WTC11 (cell line): ENCODE results near the gene BTBD8. TPM values are rescaled to one million over a fixed set of nuclear protein-coding genes. Genes with fewer than 3 reads are reported as not detected.

Experiments
- ATAC-seq: fragments of 200-7000 bp; cut with Tn5 transposase; 2 replicates; pipeline ENCODE4 v1.10.0; 2021; ENCODE audit warnings: mild to moderate bottlenecking, moderate library complexity
- CTCF ChIA-PET: fragments of 300-600 bp; sonication (Branson Sonifier 250); formaldehyde crosslinking; loops from one replicate; lab custom pipeline; 2021; ENCODE audit warnings: antibody characterized with exemption; lab: Charles Lee
- POLR2A ChIA-PET: fragments of 350-600 bp; sonication (Branson Sonifier 250); formaldehyde crosslinking; loops from one replicate; lab custom pipeline; 2021; ENCODE audit warnings: antibody characterized with exemption; lab: Charles Lee
- DNase-seq: peaks from one replicate; pipeline ENCODE4 v3.0.0; 2021; ENCODE audit warnings: low spot score
- H3K27ac Mint-ChIP-seq: 2 replicates; pipeline ENCODE4 v1.8.0; 2021; ENCODE audit warnings: mixed read lengths
- H3K27me3 Mint-ChIP-seq: 2 replicates; pipeline ENCODE4 v1.8.0; 2021; ENCODE audit warnings: low read depth, mild to moderate bottlenecking, moderate library complexity, mixed read lengths
- H3K36me3 Mint-ChIP-seq: 2 replicates; pipeline ENCODE4 v1.8.0; 2021; ENCODE audit warnings: mixed read lengths
- H3K4me1 Mint-ChIP-seq: 2 replicates; pipeline ENCODE4 v1.8.0; 2022; ENCODE audit warnings: mixed read lengths
- H3K4me3 Mint-ChIP-seq: 2 replicates; pipeline ENCODE4 v1.8.0; 2021; ENCODE audit warnings: mild to moderate bottlenecking, moderate library complexity, mixed read lengths
- H3K9me3 Mint-ChIP-seq: 2 replicates; pipeline ENCODE4 v1.8.0; 2021; ENCODE audit warnings: mixed read lengths
- ARID4B ChIP-seq: sonication (generic); formaldehyde crosslinking; IDR thresholded peaks from 2 replicates; pipeline ENCODE4 v1.8.0; 2023; ENCODE audit warnings: missing genetic modification reagents, mild to moderate bottlenecking, borderline replicate concordance
- ATF1 ChIP-seq: sonication (generic); formaldehyde crosslinking; IDR thresholded peaks from 2 replicates; pipeline ENCODE4 v1.8.1; 2023; ENCODE audit warnings: mild to moderate bottlenecking, moderate library complexity, missing genetic modification reagents
- CREM ChIP-seq: sonication (generic); formaldehyde crosslinking; IDR thresholded peaks from 2 replicates; pipeline ENCODE4 v1.8.1; 2022; ENCODE audit warnings: mild to moderate bottlenecking, missing genetic modification reagents, moderate library complexity
- ELF4 ChIP-seq: sonication (generic); formaldehyde crosslinking; IDR thresholded peaks from 2 replicates; pipeline ENCODE4 v1.8.1; 2022; ENCODE audit warnings: low read depth, mild to moderate bottlenecking, moderate library complexity, missing genetic modification reagents
- FOXK1 ChIP-seq: sonication (generic); formaldehyde crosslinking; IDR thresholded peaks from 2 replicates; pipeline ENCODE4 v1.8.0; 2022; ENCODE audit warnings: mild to moderate bottlenecking, moderate library complexity, missing genetic modification reagents
- GRHL2 ChIP-seq: fragments of 250-450 bp; sonication (Bioruptor Pico); IDR thresholded peaks from 2 replicates; pipeline ENCODE4 v1.8.0; 2022; ENCODE audit warnings: mild to moderate bottlenecking, moderate library complexity; ENCODE audit not compliant: insufficient replicate concordance, severe bottlenecking
- GTF2I ChIP-seq: fragments of 250-450 bp; sonication (Bioruptor Pico); conservative IDR thresholded peaks from 2 replicates; pipeline ENCODE4 v1.4.0; 2021; ENCODE audit warnings: mild to moderate bottlenecking
- IRF1 ChIP-seq: sonication (generic); formaldehyde crosslinking; IDR thresholded peaks from 2 replicates; pipeline ENCODE4 v1.8.0; 2023; ENCODE audit warnings: missing genetic modification reagents
- JUN ChIP-seq: sonication (generic); formaldehyde crosslinking; IDR thresholded peaks from 2 replicates; pipeline ENCODE4 v1.8.0; 2023; ENCODE audit warnings: mild to moderate bottlenecking, missing genetic modification reagents
- KAT7 ChIP-seq: sonication (generic); formaldehyde crosslinking; IDR thresholded peaks from 2 replicates; pipeline ENCODE4 v1.8.1; 2023; ENCODE audit warnings: missing genetic modification reagents, mild to moderate bottlenecking, borderline replicate concordance
- NFYB ChIP-seq: sonication (generic); formaldehyde crosslinking; conservative IDR thresholded peaks from 2 replicates; pipeline ENCODE4 v1.8.0; 2022; ENCODE audit warnings: low read depth, missing genetic modification reagents
- NR1H2 ChIP-seq: sonication (generic); formaldehyde crosslinking; IDR thresholded peaks from 2 replicates; pipeline ENCODE4 v1.9.0; 2021; ENCODE audit warnings: mild to moderate bottlenecking, moderate library complexity, missing genetic modification reagents
- NR2C2 ChIP-seq: sonication (generic); formaldehyde crosslinking; IDR thresholded peaks from 2 replicates; pipeline ENCODE4 v1.8.0; 2022; ENCODE audit warnings: mild to moderate bottlenecking, missing genetic modification reagents
- SMAD4 ChIP-seq: sonication (generic); formaldehyde crosslinking; IDR thresholded peaks from 2 replicates; pipeline ENCODE4 v1.8.0; 2022; ENCODE audit warnings: mild to moderate bottlenecking, missing genetic modification reagents
- TEAD1 ChIP-seq: sonication (generic); formaldehyde crosslinking; IDR thresholded peaks from 2 replicates; pipeline ENCODE4 v1.8.0; 2022; ENCODE audit warnings: mild to moderate bottlenecking, missing genetic modification reagents
- TEAD4 ChIP-seq: sonication (generic); formaldehyde crosslinking; IDR thresholded peaks from 2 replicates; pipeline ENCODE4 v1.8.0; 2022; ENCODE audit warnings: mild to moderate bottlenecking, missing genetic modification reagents
- ZNF138 ChIP-seq: sonication (generic); formaldehyde crosslinking; conservative IDR thresholded peaks from 2 replicates; pipeline ENCODE4 v1.8.1; 2022; ENCODE audit warnings: mild to moderate bottlenecking, moderate library complexity, missing genetic modification reagents
- ZNF232 ChIP-seq: sonication (generic); formaldehyde crosslinking; IDR thresholded peaks from 2 replicates; pipeline ENCODE4 v1.8.0; 2022; ENCODE audit warnings: mild to moderate bottlenecking, missing genetic modification reagents
- ZNF532 ChIP-seq: fragments of 250-450 bp; sonication (Bioruptor Pico); IDR thresholded peaks from 2 replicates; pipeline ENCODE4 v1.9.0; 2021; ENCODE audit warnings: mild to moderate bottlenecking, borderline replicate concordance
- total RNA-seq: library from RNA; stranded (reverse); gene quantifications from 3 replicates; pipeline ENCODE4 v1.2.3, GENCODE V29; 2021
- TF ChIP-seq, protein P1 (sequence below): sonication (generic); formaldehyde crosslinking; conservative IDR thresholded peaks from 2 replicates; pipeline ENCODE4 v1.8.1; 2022; ENCODE audit warnings: mild to moderate bottlenecking, missing genetic modification reagents
- TF ChIP-seq, protein P2 (sequence below): sonication (generic); formaldehyde crosslinking; IDR thresholded peaks from 2 replicates; pipeline ENCODE4 v1.8.1; 2023; ENCODE audit warnings: mild to moderate bottlenecking, missing genetic modification reagents
- TF ChIP-seq, protein P3 (sequence below): fragments of 250-450 bp; sonication (Bioruptor Pico); IDR thresholded peaks from 2 replicates; pipeline ENCODE4 v2.1.2; 2022; ENCODE audit warnings: mild to moderate bottlenecking, moderate library complexity

Gene BTBD8
- total RNA-seq, 1 experiment from 2014 or later, result 3.7 TPM

- TF ChIP-seq ZNF532 (CRISPR knock-in tag) (no peak), SMAD4 (no peak), ARID4B (CRISPR knock-in tag) (no peak), ZNF138 (CRISPR knock-in tag) (no peak), GTF2I (CRISPR knock-in tag) (no peak), TEAD1 (CRISPR knock-in tag) (no peak), NR2C2 (CRISPR knock-in tag) (no peak), CREM (CRISPR knock-in tag) (no peak), ZNF232 (CRISPR knock-in tag) (no peak)
Observed at GRCh38 chr1:92030656-92031107, 49.5 kb upstream of the BTBD8 start (continued).

DNA sequence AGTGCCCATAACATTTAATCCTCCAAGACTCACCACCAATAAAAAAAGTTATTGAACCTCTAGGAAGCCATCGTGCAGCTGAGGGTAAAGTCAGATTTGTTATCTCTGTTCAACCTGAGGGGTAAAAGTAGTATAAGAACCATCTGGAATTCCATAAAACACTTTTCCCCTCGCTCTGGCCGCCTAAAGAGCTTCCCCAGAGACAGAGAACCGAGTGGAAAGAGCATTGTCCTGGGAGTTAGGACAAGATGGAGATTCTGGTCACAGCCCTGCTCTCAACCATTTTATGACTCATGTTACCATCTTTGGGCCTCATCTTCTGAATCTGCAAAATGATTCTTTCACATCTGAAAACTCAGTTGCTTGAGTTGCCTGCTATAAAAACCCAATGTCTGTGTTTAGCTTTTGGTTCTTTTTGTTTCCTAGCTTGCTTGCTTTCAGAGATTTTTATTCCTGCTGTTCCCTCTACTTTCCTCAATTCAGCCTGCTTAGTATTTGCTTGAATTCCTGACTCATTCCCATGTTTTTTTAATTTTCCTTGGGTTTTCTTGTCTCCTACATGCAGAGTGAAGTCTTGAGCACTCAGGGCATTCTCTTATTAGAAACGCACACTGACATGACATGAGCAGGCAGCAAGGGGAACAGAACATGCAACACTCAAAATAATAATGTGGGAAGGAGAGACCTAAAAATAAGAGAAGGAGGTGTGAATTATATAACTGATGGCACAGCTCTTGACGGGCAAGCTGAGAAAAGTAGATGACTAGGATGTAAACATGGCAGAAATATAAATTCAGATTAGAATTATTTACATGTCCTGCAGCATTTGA is 48.6 kb upstream of the BTBD8 start:
- ATAC-seq, result no peak
- no peak for DNase-seq
- CTCF ChIA-PET, result interaction anchor here (1.2 kb wide), 1 partner anchor 16 kb away, joined by 4 read pairs; no protein-coding TSS in a partner anchor
- TF ChIP-seq, protein P1, sequence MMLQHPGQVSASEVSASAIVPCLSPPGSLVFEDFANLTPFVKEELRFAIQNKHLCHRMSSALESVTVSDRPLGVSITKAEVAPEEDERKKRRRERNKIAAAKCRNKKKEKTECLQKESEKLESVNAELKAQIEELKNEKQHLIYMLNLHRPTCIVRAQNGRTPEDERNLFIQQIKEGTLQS, result no peak
- TF ChIP-seq FOXK1 (CRISPR knock-in tag) (no peak), IRF1 (CRISPR knock-in tag) (no peak), GRHL2 (CRISPR knock-in tag) (no peak), ATF1 (CRISPR knock-in tag) (no peak), NFYB (CRISPR knock-in tag) (no peak), KAT7 (CRISPR knock-in tag) (no peak), NR2C2 (CRISPR knock-in tag) (no peak), NR1H2 (CRISPR knock-in tag) (no peak), TEAD4 (CRISPR knock-in tag) (no peak), ELF4 (no peak), JUN (CRISPR knock-in tag) (no peak)
- TF ChIP-seq, protein P2, sequence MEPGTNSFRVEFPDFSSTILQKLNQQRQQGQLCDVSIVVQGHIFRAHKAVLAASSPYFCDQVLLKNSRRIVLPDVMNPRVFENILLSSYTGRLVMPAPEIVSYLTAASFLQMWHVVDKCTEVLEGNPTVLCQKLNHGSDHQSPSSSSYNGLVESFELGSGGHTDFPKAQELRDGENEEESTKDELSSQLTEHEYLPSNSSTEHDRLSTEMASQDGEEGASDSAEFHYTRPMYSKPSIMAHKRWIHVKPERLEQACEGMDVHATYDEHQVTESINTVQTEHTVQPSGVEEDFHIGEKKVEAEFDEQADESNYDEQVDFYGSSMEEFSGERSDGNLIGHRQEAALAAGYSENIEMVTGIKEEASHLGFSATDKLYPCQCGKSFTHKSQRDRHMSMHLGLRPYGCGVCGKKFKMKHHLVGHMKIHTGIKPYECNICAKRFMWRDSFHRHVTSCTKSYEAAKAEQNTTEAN (CRISPR knock-in tag), result no peak
- TF ChIP-seq, protein P3, sequence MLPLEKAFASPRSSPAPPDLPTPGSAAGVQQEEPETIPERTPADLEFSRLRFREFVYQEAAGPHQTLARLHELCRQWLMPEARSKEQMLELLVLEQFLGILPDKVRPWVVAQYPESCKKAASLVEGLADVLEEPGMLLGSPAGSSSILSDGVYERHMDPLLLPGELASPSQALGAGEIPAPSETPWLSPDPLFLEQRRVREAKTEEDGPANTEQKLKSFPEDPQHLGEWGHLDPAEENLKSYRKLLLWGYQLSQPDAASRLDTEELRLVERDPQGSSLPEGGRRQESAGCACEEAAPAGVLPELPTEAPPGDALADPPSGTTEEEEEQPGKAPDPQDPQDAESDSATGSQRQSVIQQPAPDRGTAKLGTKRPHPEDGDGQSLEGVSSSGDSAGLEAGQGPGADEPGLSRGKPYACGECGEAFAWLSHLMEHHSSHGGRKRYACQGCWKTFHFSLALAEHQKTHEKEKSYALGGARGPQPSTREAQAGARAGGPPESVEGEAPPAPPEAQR (CRISPR knock-in tag), result no peak
- TF ChIP-seq, all 79 proteins: peak for 0
- H3K4me3 Mint-ChIP-seq, result no peak overlapping the region
- H3K9me3 Mint-ChIP-seq, result 0 out of 2 replicates have a peak, but pooled peaks cover 7% of the 10 kb centered on the region
- peaks cover 27% of the 10 kb centered on the region for H3K27me3 Mint-ChIP-seq
- H3K36me3 Mint-ChIP-seq, result peaks cover 7% of the 10 kb centered on the region
- POLR2A ChIA-PET, result interaction anchor here (0.5 kb wide), 1 partner anchor 411 kb away, joined by 5 read pairs; no protein-coding TSS in a partner anchor
- peaks cover 11% of the 10 kb centered on the region for H3K4me1 Mint-ChIP-seq
- no peak overlapping the region for H3K27ac Mint-ChIP-seq
